Fibroblast of skin of right biceps (primary cell): ENCODE data around the gene SPTBN1.

Experiments used
- DNase-seq: peaks from one replicate; pipeline ENCODE4 v3.0.0-alpha.2; 2013

Gene SPTBN1

GRCh38 chr2:54617409-54617808 is 161.3 kb downstream of the SPTBN1 start:
- no peak for DNase-seq

- no peak for DNase-seq
Observed at GRCh38 chr2:54618646-54619565, 162.8 kb downstream of the SPTBN1 start.

GRCh38 chr2:54619660-54620231 is 163.6 kb downstream of the SPTBN1 start:
- no peak for DNase-seq

GRCh38 chr2:54620948-54621347 is 164.8 kb downstream of the SPTBN1 start:
- DNase-seq, result no peak

- no peak for DNase-seq
Observed at GRCh38 chr2:54624591-54625071, 168.5 kb downstream of the SPTBN1 start.

GRCh38 chr2:54626131-54626530 is 170.0 kb downstream of the SPTBN1 start:
- no peak for DNase-seq

GRCh38 chr2:54626884-54627283 is 170.8 kb downstream of the SPTBN1 start:
- no peak for DNase-seq

- no peak for DNase-seq
Observed at GRCh38 chr2:54627973-54628372, 171.8 kb downstream of the SPTBN1 start.

- DNase-seq, result no peak
Observed at GRCh38 chr2:54628418-54628817, 172.3 kb downstream of the SPTBN1 start.

GRCh38 chr2:54628957-54629356 is 172.8 kb downstream of the SPTBN1 start:
- DNase-seq, result no peak

GRCh38 chr2:54629390-54629789 is 173.3 kb downstream of the SPTBN1 start:
- DNase-seq, result no peak

- DNase-seq, result no peak
Observed at GRCh38 chr2:54629914-54630857, 174.1 kb downstream of the SPTBN1 start.

GRCh38 chr2:54630858-54631497 is 174.9 kb downstream of the SPTBN1 start:
- no peak for DNase-seq

- DNase-seq, result no peak
Observed at GRCh38 chr2:54631755-54632154, 175.6 kb downstream of the SPTBN1 start.

- peak; percentile 76 for DNase-seq
Observed at GRCh38 chr2:54632733-54633692, 176.9 kb downstream of the SPTBN1 start.

GRCh38 chr2:54634021-54634420 is 177.9 kb downstream of the SPTBN1 start:
- no peak for DNase-seq

- peak; percentile 49 for DNase-seq
Observed at GRCh38 chr2:54634564-54635511, 178.7 kb downstream of the SPTBN1 start.

GRCh38 chr2:54635554-54636152 is 179.5 kb downstream of the SPTBN1 start:
- DNase-seq, result peak; percentile 76

- DNase-seq, result no peak
Observed at GRCh38 chr2:54636415-54637139, 180.4 kb downstream of the SPTBN1 start.
